ENCODE results near the gene BCHE.
"Not testable (repeated sequence)": the region's sequence is repeated elsewhere in the genome, so short reads cannot be mapped to it uniquely, and the experiment has no call there.

The BCHE gene

DNA sequence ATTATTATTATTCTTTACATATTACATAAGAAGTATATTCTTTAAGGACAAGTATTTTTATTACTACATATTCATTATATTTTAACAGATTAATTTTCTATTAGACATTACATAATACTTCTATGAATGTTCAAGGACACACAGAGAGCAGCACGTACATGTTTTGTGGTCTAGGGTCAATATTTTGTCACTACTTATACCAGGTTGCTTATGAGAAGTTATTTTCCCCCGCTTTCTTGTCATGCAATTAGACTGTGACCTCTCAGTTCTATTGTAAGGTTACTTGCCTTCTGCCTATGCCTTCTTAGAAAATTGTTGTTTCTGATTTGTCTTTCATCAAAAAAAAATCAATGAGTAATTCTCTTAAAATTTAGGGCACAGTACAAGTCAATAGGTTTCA, 21.5 kb downstream of the BCHE start:
- DNase-seq, result no peak

DNA sequence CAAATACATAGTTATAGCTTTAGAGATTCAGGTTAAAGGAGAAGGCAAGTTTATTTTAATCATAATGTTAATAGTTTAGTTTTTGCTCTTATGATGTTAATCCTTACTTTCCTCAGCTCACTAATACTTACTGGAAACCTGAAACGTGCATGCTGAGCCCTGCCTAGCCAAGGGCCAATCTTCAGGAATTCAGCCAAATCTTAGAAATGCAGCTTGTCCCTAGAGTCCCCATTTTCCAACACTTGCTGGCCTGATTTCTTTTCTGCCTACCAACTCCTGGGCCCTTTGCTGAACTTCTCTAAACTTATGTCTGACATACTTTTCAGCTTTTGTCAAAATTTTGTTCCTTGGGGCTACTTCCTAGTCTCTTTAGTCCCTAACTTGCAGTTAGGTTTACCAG, 22.8 kb downstream of the BCHE start:
- no peak for DNase-seq

DNA sequence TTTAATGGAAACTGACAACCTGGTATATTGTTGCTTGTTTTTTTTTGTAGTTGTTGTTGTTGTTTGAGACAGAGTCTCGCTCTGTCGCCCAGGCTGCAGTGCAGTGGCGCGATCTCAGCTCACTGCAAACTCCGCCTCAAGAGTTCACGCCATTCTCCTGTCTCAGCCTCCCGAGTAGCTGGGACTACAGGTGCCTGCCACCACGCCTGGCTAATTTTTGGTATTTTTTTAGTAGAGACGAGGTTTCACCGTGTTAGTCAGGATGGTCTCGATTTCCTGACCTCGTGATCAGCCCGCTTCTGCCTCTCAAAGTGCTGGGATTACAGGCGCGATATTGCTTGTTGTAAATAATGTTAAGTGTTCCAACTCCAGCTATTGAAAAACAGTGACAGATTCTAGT, 29.3 kb downstream of the BCHE start:
- DNase-seq, result not testable (repeated sequence)

DNA sequence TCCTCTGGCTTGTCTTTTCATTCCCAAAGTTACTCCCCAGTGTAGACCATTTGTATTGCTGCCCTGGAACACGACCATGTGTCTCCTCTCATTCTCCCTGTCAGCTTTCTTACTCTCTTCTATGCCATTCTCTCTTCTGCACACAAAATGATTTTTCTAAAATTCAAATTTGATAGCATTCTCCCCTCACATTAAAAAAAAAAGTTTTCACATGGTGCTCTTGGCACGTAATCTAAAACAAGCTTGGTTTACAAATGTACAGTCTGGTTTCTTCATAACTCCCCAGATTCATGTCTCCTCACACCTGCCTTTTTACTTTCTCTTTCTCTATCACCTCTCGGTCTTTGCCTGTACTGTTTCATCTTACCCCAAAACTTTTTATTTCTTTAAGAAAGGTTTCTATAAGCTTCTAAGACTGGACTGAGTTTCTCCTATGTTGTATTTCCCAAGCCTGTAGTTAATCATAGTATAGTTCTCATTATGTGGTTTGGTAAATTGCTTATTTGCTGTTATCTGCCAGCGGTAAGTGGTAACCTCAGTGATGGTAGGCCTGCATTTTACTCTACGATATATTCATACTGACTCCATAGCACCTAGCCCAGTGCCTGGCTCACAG, 31.2 kb downstream of the BCHE start:
- DNase-seq, result no peak

DNA sequence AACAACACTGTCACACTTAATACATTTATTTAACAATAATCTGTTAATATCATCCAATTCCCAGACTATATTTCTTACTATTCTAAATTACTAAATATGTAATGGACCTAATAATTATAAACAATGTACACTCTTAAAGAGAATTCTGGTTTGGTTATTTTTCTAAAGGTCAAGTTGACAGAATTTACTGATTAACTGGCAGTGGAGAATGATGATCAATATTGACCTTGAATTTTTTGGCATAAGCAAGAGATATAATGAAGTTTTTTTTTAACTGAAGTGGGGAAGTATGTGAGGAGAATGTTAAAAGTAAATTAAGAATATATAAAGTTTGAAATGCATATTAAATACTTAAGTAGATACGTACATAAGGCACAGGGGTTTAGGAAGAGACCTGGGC, 33.8 kb downstream of the BCHE start:
- no peak for DNase-seq

DNA sequence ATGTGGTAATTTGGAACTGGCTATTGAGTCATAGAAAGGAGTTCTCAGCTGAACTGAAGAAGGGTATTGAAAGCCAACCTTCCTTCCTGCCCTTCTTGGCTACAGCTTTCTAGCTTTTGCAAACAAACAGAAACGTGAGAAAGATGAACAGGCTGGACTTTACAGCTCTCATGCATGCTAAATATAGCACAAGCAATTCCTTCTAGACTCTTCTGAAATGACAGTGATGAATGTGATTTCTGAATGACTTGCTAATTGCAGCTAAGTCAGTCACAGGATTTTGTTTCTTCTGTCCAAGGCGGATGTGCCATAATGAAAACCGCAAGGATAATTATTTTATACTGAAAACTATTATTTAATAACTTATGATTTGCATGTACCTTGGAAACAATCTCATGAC, 36.3 kb downstream of the BCHE start:
- DNase-seq, result no peak

DNA sequence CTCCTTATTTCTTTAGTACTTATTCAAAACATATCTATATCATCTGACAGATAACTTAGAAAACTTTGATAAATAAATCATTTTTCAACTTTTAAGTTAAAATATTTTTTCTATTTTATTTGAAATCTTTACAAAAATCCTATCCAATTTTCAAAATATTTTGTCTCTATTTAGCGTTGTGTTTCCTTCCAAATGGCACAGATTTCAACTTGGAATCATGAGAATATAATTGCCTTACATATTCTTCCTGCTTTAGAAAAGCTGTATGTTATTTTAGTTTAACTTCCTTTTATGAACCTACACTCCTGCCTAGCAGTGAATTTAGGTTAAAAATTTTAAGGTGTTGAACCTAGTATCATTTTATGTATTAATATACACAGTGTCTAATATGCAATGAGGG, 38.2 kb downstream of the BCHE start:
- DNase-seq, result no peak

DNA sequence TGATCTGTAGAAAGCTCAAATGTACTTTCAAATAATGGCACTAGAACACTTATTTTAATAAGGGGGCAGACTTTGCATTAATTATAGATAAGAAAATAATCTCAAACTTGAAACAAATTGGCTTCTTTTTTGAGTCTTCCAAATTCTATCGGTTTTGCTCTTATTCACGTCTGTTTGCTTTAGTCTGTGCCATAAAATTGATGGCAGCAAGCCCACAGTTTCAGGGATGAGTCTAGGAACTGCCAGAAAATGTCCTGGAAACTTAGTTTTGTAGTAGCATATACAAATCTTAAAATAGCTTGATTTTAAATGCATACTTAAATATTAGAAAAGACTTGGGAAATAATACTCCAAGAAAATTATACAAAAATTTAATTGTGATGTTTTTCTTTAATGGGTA, 39.7 kb downstream of the BCHE start:
- no peak for DNase-seq

DNA sequence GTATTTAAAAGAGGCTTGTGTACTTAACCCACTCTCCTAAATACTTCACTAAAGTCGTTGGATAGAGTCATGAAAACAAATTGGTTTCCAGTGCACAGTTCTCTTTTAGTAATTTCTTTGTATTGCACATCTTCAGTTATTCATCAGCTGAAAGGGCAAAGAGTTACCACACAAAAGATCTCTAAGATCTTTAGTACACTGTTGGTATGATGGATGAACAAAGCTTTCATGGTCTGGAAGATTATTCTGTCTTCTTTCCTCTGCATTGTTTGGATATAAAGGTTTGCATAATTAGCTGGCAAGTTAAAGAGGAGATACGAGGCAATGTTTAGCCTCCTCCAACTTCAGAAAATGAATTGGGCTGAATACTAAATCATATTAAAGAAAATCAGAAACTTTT, 40.5 kb downstream of the BCHE start:
- DNase-seq, result no peak

DNA sequence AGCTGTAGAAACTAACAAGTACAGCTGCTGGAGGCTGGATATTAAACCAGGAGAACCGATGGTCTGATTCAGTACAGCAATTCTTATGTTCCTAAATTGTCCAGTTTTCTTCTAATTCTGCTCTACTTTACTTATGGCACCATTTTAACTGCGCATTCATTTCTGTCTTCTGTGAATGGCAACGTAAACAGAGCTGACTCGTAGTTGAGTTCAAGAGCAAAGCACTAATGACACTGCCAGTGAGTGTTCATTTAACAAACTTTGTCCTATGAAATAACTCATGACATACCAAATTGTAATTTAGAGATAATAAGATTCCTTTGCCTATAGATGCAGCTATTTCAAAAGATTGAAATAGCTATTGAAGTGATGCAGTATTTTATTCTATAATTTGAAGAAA, 48.7 kb downstream of the BCHE start:
- DNase-seq, result no peak

DNA sequence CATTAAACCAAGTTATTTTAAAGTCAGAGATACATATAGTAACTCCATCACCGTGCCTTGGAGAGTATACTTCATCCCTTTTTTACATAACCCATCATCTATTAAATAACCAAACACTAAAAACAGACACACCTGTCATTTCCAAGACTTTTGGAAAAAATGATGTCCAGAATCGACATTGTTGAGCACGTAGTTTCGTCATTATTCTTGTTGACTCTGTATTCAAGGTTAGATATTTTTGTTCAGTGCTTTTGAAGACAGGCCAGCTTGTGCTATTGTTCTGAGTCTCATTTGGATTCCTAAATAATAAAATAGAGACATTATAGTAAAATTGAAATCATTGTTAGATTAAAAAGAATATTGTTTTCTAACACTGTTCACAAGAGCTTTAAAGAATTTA, 51.2 kb downstream of the BCHE start:
- no peak for DNase-seq

DNA sequence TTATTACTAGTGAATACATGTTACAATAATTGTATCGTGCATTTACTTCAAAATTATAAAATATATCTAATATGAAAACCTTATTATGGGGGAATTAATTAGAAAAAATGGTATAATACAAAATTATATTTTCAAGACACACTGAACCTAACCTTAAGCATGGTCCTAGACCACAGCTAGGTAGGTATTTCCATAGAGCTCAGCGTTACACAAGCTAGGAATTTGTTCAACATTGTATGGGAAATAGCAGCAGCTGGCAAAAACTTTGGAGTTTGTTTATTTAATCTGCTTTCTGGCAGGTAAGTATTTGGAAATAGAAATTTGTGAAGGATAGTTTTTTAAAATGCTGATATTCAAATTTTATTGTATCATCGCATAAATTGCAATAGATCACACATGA, 52.9 kb downstream of the BCHE start:
- DNase-seq, result no peak

DNA sequence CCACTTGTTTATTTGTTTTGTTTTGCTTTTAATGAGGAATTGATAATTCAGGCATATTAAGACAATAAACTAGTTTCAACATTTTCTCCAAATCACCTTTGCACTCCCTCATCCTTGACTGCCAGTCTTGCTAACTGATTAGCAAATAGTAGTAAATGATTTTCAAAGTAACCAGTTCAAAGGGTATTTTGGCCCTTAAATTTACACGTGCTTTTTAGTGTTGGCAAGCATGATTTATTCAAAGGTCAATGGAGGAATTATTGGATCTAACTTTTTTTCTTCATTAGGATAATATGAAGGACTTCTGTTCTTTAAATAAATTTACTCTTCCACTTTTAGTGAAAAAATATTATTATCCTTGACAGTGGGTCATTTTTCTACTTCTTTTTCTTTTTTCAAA, 53.8 kb downstream of the BCHE start:
- no peak for DNase-seq

DNA sequence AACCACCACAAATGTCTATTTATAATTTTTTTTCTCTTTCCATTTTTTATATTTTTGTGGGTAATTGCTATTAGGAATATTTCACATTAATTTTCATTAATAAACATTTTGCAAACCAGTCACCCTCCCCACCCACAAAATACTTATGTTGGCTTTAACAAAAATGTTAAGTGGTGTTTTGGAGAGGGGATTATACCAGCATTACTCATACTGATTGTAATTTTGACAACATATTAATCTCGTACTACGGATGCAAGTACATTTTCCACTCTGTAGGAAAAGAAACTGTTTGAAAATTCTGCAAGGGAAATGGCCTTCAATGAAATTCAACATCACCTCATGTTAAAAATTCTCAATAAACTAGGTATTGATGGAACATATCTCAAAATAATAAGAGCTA, 58.3 kb downstream of the BCHE start:
- no peak for DNase-seq

DNA sequence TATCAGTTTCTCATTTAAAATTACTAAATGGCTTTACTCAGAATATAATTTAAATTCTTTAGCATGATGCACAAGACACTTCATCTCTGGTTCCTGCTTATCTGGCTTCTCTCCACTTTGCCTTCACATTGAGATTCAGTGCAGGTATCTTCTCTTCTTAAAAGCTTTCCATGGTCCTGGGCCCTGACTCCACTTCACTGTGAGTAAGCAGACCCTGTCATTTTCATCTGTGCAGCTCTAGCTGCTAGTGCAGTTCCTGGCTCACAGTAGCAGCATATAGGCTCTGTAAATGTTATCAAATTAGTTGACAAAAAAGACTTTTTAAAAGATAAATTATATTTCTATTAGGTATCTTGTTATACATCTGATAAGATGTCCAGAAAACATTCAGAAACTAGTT, 58.8 kb downstream of the BCHE start:
- DNase-seq, result no peak

DNA sequence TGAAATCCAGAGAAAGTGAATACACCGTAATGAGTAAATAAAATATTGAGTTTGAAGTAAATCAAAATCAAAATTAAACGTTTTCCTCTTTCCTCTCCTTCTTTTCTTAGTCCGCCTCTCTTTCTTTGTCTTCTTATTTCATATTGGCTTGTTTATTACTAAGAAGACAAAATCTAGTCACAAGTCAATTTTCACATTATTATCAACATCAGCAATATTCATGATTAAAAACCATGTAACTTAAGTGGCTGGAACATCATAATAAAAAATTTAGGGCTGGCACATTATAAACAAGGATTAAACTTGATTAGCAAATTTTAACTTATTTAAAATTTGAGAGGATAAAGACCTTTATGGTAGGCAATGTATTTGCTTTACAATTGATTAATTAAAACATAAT, 61.4 kb downstream of the BCHE start:
- DNase-seq, result no peak

DNA sequence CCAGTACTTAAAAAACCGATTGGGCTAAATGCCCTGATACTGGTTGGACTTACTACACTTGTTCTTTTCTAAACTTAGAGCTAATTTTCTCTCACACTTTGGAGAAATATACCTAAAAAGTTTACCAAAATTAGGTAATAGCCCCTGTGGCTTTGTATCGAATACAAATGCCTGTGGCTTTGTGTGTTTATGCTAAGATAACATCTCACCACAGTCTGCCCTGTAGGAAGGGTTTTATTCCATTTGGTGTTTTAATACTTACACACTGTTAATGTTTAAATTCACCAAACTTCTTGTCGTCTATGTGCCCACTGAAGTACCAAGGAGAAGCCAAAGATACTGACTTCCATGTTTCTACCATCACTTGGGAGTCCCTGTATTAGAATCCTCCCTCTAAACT, 66.4 kb downstream of the BCHE start:
- DNase-seq, result no peak

DNA sequence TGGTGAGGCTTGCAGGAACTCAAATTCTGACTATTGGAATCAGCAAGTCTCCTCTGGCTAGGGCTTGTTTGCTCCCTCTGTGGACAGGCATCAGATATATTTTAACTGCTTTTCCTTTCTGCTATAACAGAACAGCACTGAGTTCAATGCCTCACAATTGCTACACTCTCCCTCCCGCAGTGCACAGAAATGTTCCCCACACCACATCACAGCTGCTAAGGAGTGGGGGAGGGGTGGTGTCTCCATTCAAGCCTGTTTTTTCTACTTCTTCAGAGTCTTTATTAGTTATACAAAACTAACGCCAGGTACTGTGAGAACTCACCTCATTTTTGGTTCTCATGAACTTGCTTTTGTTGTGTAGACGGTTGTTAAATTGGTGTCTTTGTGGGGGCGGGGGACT, 68.5 kb downstream of the BCHE start:
- no peak for DNase-seq

DNA sequence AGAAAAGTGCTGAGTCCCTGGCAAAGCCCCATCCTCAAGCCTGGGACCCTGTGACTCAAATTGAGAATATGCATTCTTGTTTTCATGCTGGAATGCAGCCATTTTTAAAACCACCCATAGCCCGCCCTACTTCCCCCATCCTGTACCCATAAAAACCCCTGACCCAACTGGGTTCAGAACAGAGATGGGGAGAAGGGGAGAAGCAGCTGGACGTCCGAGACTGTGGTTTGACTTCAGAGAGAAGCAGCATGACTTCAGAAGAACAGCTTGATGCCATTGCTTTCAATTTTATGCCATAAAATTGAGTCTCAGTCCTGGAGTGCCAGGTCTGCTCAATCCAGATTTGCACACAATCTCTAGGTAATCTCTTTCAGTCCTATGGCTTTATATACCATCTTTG, 78.2 kb downstream of the BCHE start:
- no peak for DNase-seq

DNA sequence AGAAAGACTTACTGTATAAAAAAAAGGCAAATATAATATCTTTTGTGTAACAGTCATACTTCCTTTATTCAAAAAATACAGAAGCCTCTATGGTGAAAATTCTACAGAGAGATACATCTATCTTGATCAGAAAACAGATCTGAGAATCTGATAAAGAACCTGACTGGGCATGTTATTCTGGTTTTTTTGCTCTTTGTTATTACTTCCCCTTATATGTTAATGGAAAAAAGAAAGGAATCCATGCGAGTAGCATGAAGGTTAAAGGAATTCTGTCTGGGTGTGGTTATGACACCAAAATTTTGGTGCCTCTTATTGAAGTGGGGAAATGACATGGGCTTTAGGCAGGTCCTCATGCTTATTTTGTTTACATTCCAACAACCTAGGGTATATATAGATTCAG, 81.7 kb downstream of the BCHE start:
- no peak for DNase-seq

DNA sequence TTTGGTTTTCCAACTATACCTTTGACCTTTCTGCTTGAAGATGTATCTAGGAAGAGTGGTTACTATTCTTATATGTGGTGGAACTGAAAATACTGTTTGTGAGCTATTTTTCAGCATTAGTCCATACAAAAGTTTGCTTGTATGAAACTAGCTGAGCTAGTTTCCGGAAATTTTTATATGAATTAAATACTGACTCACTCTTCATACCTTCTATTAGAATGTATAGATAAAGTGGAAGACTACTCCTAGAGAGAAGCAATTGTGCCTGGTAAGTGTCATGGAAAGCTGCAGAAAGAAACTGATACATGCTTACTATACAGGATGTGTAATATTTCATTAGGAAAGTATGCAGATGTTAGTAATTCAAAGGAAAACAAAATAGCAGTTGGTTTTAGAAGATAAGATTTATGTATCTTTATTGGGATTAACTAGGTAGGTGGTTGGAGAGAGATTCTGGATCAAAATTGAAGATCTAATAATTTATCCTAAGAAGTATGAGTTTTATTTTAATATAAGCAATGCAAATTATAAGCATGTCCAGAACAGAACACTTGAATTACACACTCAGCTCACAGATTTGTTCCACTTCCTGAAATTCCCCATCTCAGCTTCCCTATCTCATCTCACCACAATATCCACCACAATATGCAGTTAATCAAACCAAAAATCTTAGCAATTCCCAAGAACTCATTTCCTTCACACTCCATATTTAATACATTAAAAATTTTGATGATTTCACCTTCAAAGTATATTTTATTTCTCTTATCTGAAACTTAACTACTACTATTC, 82.8 kb downstream of the BCHE start:
- DNase-seq, result no peak

DNA sequence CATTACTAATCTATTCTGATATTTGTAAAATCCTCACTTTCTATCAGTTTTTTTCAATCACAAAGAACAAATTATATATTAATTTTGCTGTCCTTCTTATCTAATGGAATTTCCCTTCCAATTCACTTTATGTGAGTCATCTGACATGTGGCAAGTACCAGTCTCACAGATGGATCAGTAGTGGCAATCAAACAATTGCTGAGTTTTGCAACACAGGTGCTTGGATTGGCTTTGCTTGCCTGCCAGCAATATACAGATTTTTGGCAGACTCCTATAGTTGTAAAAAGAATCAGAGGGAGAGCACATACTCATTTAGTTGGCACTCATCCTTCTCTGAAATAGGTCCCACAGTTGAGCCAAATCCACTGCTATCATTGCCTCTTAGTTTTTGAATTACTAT, 83.7 kb downstream of the BCHE start:
- DNase-seq, result no peak

DNA sequence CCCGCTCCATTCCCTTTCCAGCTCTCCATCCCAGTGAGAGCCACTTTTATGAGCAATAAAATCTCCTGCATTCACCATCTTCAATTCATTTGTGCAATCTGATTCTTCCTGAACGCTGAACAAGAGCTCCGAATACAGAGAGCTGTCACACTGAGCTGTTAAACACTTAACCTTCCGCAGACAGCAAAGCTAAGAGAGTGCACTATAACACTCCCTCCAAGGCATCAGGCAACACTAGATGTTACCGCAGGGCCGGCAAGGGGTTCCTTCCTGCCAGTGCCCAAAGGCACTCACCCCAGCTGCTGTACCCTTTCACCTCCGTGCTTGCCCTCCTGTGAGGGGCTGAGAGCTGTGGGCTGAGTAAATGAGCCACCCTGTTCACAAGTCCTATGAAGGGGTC, 85.6 kb downstream of the BCHE start:
- DNase-seq, result no peak

DNA sequence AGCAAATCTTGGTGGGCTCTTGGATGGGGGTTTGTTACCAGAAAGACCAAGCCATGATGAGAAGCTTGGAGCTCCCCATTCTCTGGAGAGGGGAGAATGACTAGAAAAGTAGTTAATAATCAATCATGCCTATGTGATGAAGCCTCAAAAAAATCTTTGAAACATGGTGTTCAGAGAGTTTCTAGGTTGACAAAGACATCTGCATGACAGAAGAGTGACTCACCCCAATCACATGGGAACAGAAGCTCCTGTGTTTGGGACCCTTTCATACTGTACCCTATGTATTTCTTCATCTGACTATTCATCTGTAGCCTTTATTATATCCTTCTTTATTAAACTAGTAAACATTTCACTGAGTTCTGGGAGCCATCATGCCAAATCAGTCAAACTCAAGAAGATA, 87.4 kb downstream of the BCHE start:
- no peak for DNase-seq

DNA sequence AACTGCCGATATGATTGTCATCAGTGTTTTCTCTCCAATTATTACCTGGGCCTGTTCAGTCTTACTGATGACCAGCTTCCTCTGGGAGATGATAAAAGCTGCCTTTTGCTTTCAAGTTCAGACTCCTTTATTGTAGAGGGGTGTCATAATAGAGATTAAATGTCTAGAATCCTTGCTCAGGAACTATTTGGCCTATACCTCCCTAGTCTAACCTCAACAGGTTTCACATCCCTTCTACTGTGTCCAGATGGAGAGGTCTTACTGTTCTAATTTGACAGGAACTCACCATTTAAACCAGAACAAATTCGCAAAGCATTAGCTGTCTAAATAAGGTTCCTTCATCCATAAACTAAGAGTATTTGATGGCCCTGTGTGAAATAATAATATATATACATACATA, 88.0 kb downstream of the BCHE start:
- no peak for DNase-seq
